ENCODE data around the gene GRAP.

GRCh38 chr17:18990331-18990730 lies 56.4 kb downstream of the GRAP start:
- TF ChIP-seq EZH2 (IDR thresholded peaks at IDR 0.05) (no peak), POLR2AphosphoS5 (IDR thresholded peaks at IDR 0.05; ENCODE audit: borderline replicate concordance, low read depth, low read length) (no peak)

All from SK-N-MC (cell line).